SK-N-SH (cell line): ENCODE results near the gene OXSM. TPM values are rescaled to one million over a fixed set of nuclear protein-coding genes. Genes with fewer than 3 reads are reported as not detected.

Source experiments
- CTCF ChIA-PET: fragments of 300-600, 350-600 bp; formaldehyde crosslinking; extraction: SDS; loops from one replicate; lab custom pipeline; 2021; lab: Yijun Ruan, JAX
- POLR2A ChIA-PET: fragments of 350-600 bp; sonication (Branson Sonifier 250); formaldehyde crosslinking; extraction: SDS; loops from one replicate; lab custom pipeline; 2020; ENCODE audit warnings: antibody characterized with exemption, inconsistent platforms; lab: Yijun Ruan, JAX
- DNase-seq: peaks from one replicate; pipeline ENCODE4 v3.0.0; 2012
- H2AFZ ChIP-seq: fragments of 200-600 bp; sonication (generic); 2 replicates; pipeline ENCODE4 v1.8.1; 2016; ENCODE audit warnings: antibody characterized with exemption, mild to moderate bottlenecking, low read depth
- H3F3A ChIP-seq: fragments of 200-600 bp; sonication (generic); replicated peaks from 2 replicates; pipeline ENCODE3; 2016; ENCODE audit warnings: antibody characterized with exemption, mild to moderate bottlenecking; ENCODE audit not compliant: insufficient read depth
- H3K27ac ChIP-seq, 2 experiments: fragments of 200-500 bp in 1 of 2; fragments of 200-600 bp in 1 of 2; sonication (Bioruptor generic) in 1 of 2; sonication (generic), shearing (Covaris generic) in 1 of 2; 2 replicates each; pipeline versions ENCODE4 v1.5.1 to v1.6.1; 2014 to 2016; ENCODE audit warnings: low read depth in 2 of 2, inconsistent platforms in 1 of 2, low read length in 1 of 2, mild to moderate bottlenecking in 1 of 2, mixed read lengths in 1 of 2
- H3K27me3 ChIP-seq: fragments of 200-600 bp; sonication (generic), shearing (Covaris generic); 2 replicates; pipeline ENCODE4 v1.6.1; 2016; ENCODE audit warnings: mixed run types; ENCODE audit not compliant: insufficient read depth
- H3K36me3 ChIP-seq, 2 experiments: fragments of 200-500 bp in 1 of 2; fragments of 200-600 bp in 1 of 2; sonication (Bioruptor generic) in 1 of 2; sonication (generic) in 1 of 2; replicated peaks in 1 of 2; 2 replicates each; pipeline versions ENCODE3 to v1.5.1; 2014 to 2016; ENCODE audit warnings: low read length in 1 of 2, mild to moderate bottlenecking in 1 of 2; ENCODE audit not compliant: insufficient read depth in 2 of 2, control insufficient read depth in 1 of 2
- H3K4me1 ChIP-seq, 2 experiments: fragments of 200-500 bp in 1 of 2; fragments of 200-600 bp in 1 of 2; sonication (Bioruptor generic) in 1 of 2; sonication (generic), shearing (Covaris generic) in 1 of 2; 2 replicates each; pipeline versions ENCODE4 v1.5.1 to v1.6.1; 2014 to 2016; ENCODE audit warnings: low read depth in 1 of 2, low read length in 1 of 2, mixed run types in 1 of 2; ENCODE audit not compliant: insufficient read depth in 2 of 2, control insufficient read depth in 1 of 2
- H3K4me2 ChIP-seq: fragments of 200-600 bp; sonication (generic), shearing (Covaris generic); 2 replicates; pipeline ENCODE4 v1.6.1; 2017; ENCODE audit warnings: mixed run types
- H3K4me3 ChIP-seq, 2 experiments: fragments of 200-500 bp in 1 of 2; fragments of 200-600 bp in 1 of 2; sonication (Bioruptor generic) in 1 of 2; sonication (generic), shearing (Covaris generic) in 1 of 2; 2 replicates each; pipeline versions ENCODE4 v1.5.1 to v1.8.1; 2014 to 2016; ENCODE audit warnings: low read depth in 2 of 2, inconsistent platforms in 1 of 2, low read length in 1 of 2, mild to moderate bottlenecking in 1 of 2, mixed read lengths in 1 of 2, moderate library complexity in 1 of 2
- H3K79me2 ChIP-seq: fragments of 200-600 bp; sonication (generic); 2 replicates; pipeline ENCODE4 v1.8.1; 2017; ENCODE audit warnings: mild to moderate bottlenecking; ENCODE audit not compliant: insufficient read depth
- H3K9ac ChIP-seq: fragments of 200-600 bp; sonication (generic); 2 replicates; pipeline ENCODE4 v1.6.1; 2017; ENCODE audit warnings: mixed run types
- H3K9me2 ChIP-seq: fragments of 200-600 bp; sonication (generic); 2 replicates; pipeline ENCODE4 v1.6.1; 2017; ENCODE audit warnings: mixed run types
- H3K9me3 ChIP-seq: fragments of 200-600 bp; sonication (generic); 2 replicates; pipeline ENCODE4 v1.6.1; 2017; ENCODE audit warnings: mixed run types, mild to moderate bottlenecking, moderate library complexity
- H4K20me1 ChIP-seq: fragments of 200-600 bp; sonication (generic); 2 replicates; pipeline ENCODE4 v1.6.1; 2017; ENCODE audit warnings: mild to moderate bottlenecking, mixed run types; ENCODE audit not compliant: insufficient read depth
- CHD2 ChIP-seq: fragments of 150-350 bp; IDR thresholded peaks from 2 replicates; pipeline ENCODE4 v1.6.1; 2018; ENCODE audit warnings: low read length; ENCODE audit not compliant: partially characterized antibody
- EP300 ChIP-seq, 2 experiments: IDR thresholded peaks; 2 replicates each; pipeline versions ENCODE4 v1.4.0 to v1.6.1; 2012; ENCODE audit warnings: borderline replicate concordance in 1 of 2, low read depth in 1 of 2, low read length in 1 of 2
- EZH2phosphoT487 ChIP-seq: fragments of 200-600 bp; sonication (generic); IDR thresholded peaks from 2 replicates; pipeline ENCODE4 v1.6.1; 2017; ENCODE audit warnings: low read depth, mixed run types, mild to moderate bottlenecking, antibody characterized with exemption, moderate library complexity, borderline replicate concordance
- FOXM1 ChIP-seq: IDR thresholded peaks from 2 replicates; pipeline ENCODE4 v1.4.0; 2012; ENCODE audit warnings: low read depth, mild to moderate bottlenecking
- GABPA ChIP-seq: IDR thresholded peaks from 2 replicates; pipeline ENCODE4 v1.4.0; 2012; ENCODE audit warnings: low read depth, mild to moderate bottlenecking
- MEF2A ChIP-seq: IDR thresholded peaks from 2 replicates; pipeline ENCODE4 v1.4.0; 2012; ENCODE audit warnings: low read depth, borderline replicate concordance
- NFIC ChIP-seq: IDR thresholded peaks from 2 replicates; pipeline ENCODE4 v1.4.0; 2012; ENCODE audit warnings: borderline replicate concordance
- PBX3 ChIP-seq: IDR thresholded peaks from 2 replicates; pipeline ENCODE4; 2012
- POLR2AphosphoS5 ChIP-seq: IDR thresholded peaks from 2 replicates; pipeline ENCODE4 v1.6.1; 2012; ENCODE audit warnings: low read depth, low read length
- RAD21 ChIP-seq: IDR thresholded peaks from 2 replicates; pipeline ENCODE4 v1.6.1; 2012; ENCODE audit warnings: mild to moderate bottlenecking, low read length
- REST ChIP-seq: IDR thresholded peaks from 2 replicates; pipeline ENCODE4 v1.6.1; 2012; ENCODE audit warnings: mild to moderate bottlenecking, low read depth, low read length, moderate library complexity
- RFX5 ChIP-seq: IDR thresholded peaks from 2 replicates; pipeline ENCODE4 v1.6.1; 2012; ENCODE audit warnings: mild to moderate bottlenecking, improper control_type of control experiment, low read length
- SIN3A ChIP-seq: IDR thresholded peaks from 2 replicates; pipeline ENCODE4 v1.6.1; 2012; ENCODE audit warnings: low read depth, mild to moderate bottlenecking, low read length, moderate library complexity, borderline replicate concordance
- SMC3 ChIP-seq: IDR thresholded peaks from 2 replicates; pipeline ENCODE4 v1.6.1; 2012; ENCODE audit warnings: low read depth, low read length, improper control_type of control experiment
- TAF1 ChIP-seq: IDR thresholded peaks from 2 replicates; pipeline ENCODE4 v1.6.1; 2012; ENCODE audit warnings: low read depth, mild to moderate bottlenecking, low read length, moderate library complexity, borderline replicate concordance
- USF1 ChIP-seq: IDR thresholded peaks from 2 replicates; pipeline ENCODE4 v1.4.0; 2012; ENCODE audit warnings: low read depth, borderline replicate concordance
- WGBS: methylation state at CpG from one replicate; pipeline ENCODE4 v1.1.6; 2017; ENCODE audit warnings: low lambda C conversion rate; 5-methylcytosine and 5-hydroxymethylcytosine counted together
- polyA plus RNA-seq, 3 experiments: library from polyadenylated mRNA; depleted of rRNA; stranded (reverse); fragments of >200 nt; gene quantifications; 2 replicates each; pipeline ENCODE4 v1.2.3, GENCODE V29; 2012
- TF ChIP-seq, protein P1 (sequence below): fragments of 200-600 bp; sonication (generic); IDR thresholded peaks from 2 replicates; pipeline ENCODE4 v1.6.1; 2017; ENCODE audit warnings: antibody characterized with exemption, mild to moderate bottlenecking, moderate library complexity
- TF ChIP-seq, protein P2 (sequence below): IDR thresholded peaks from 2 replicates; pipeline ENCODE4 v1.4.0; 2012; ENCODE audit warnings: low read depth, borderline replicate concordance

The OXSM gene
- polyA plus RNA-seq, 1 of the 3 experiments (the other 2 are of a cell fraction): 12.1 TPM

- CTCF ChIA-PET: no interaction called here
- Histone ChIP-seq H3K9me2 (no peaks in the 10 kb centered on the region), H3F3A (no peaks in the 10 kb centered on the region), H3K9me3 (no peaks in the 10 kb centered on the region), H3K36me3 (peaks cover 35 to 49% of the 10 kb centered on the region in 2 experiments), H3K4me1 (no peaks in the 10 kb centered on the region), H3K27ac (no peak overlapping the region), H3K4me2 (no peak overlapping the region), H3K4me3 (no peak overlapping the region), H4K20me1 (no peaks in the 10 kb centered on the region), H3K9ac (no peak overlapping the region), H3K79me2 (no peaks in the 10 kb centered on the region), H3K27me3 (no peaks in the 10 kb centered on the region)
- 98% methylated on average over 3 of the region's 3 CpGs for WGBS
- POLR2A ChIA-PET: no interaction called here
- DNase-seq: no peak
- no peak for TF ChIP-seq NFIC
- TF ChIP-seq MEF2A: no peak
- no peak for TF ChIP-seq PBX3
- TF ChIP-seq CHD2: no peak
- TF ChIP-seq, protein P1, sequence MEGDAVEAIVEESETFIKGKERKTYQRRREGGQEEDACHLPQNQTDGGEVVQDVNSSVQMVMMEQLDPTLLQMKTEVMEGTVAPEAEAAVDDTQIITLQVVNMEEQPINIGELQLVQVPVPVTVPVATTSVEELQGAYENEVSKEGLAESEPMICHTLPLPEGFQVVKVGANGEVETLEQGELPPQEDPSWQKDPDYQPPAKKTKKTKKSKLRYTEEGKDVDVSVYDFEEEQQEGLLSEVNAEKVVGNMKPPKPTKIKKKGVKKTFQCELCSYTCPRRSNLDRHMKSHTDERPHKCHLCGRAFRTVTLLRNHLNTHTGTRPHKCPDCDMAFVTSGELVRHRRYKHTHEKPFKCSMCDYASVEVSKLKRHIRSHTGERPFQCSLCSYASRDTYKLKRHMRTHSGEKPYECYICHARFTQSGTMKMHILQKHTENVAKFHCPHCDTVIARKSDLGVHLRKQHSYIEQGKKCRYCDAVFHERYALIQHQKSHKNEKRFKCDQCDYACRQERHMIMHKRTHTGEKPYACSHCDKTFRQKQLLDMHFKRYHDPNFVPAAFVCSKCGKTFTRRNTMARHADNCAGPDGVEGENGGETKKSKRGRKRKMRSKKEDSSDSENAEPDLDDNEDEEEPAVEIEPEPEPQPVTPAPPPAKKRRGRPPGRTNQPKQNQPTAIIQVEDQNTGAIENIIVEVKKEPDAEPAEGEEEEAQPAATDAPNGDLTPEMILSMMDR: no peak
- TF ChIP-seq, protein P2, sequence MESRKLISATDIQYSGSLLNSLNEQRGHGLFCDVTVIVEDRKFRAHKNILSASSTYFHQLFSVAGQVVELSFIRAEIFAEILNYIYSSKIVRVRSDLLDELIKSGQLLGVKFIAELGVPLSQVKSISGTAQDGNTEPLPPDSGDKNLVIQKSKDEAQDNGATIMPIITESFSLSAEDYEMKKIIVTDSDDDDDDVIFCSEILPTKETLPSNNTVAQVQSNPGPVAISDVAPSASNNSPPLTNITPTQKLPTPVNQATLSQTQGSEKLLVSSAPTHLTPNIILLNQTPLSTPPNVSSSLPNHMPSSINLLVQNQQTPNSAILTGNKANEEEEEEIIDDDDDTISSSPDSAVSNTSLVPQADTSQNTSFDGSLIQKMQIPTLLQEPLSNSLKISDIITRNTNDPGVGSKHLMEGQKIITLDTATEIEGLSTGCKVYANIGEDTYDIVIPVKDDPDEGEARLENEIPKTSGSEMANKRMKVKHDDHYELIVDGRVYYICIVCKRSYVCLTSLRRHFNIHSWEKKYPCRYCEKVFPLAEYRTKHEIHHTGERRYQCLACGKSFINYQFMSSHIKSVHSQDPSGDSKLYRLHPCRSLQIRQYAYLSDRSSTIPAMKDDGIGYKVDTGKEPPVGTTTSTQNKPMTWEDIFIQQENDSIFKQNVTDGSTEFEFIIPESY: no peak
- no peak for TF ChIP-seq RAD21
- TF ChIP-seq SMC3: no peak
- TF ChIP-seq EZH2phosphoT487: no peak
- TF ChIP-seq TAF1: no peak
- TF ChIP-seq RFX5: no peak
- TF ChIP-seq USF1: no peak
- TF ChIP-seq SIN3A: no peak
- no peak for TF ChIP-seq FOXM1
- TF ChIP-seq POLR2AphosphoS5: no peak
- TF ChIP-seq EP300 (IDR thresholded peaks at IDR 0.05; ENCODE audit: borderline replicate concordance in 1 of 2, low read depth in 1 of 2, low read length in 1 of 2): no peak
- TF ChIP-seq GABPA: no peak
- TF ChIP-seq REST: no peak
- TF ChIP-seq, all 33 proteins: peak for 0
- H2AFZ ChIP-seq: no peak overlapping the region
Observed at GRCh38 chr3:25751048-25751447, 38.8 kb upstream of the OXSM start.
